Uterus (tissue), 2 donors: ENCODE data around the gene IQSEC1.

ENCODE experiments used
- POLR2A ChIP-seq, 2 donors: fragments of 450-650 bp; IDR thresholded peaks; one replicate each; pipeline ENCODE4 v1.6.1; 2016; ENCODE audit warnings: antibody characterized with exemption in 2 of 2, mild to moderate bottlenecking in 1 of 2, moderate library complexity in 1 of 2
- TF ChIP-seq, protein P1 (sequence below), 4 experiments: fragments of 200-600 bp in 2 of 4; fragments of 450-650 bp in 2 of 4; sonication (generic) in 2 of 4; IDR thresholded peaks; one replicate each; pipeline ENCODE4 v1.5.1; 2016 to 2019; ENCODE audit warnings: antibody characterized with exemption in 4 of 4, mild to moderate bottlenecking in 2 of 4, moderate library complexity in 1 of 4

DNA sequence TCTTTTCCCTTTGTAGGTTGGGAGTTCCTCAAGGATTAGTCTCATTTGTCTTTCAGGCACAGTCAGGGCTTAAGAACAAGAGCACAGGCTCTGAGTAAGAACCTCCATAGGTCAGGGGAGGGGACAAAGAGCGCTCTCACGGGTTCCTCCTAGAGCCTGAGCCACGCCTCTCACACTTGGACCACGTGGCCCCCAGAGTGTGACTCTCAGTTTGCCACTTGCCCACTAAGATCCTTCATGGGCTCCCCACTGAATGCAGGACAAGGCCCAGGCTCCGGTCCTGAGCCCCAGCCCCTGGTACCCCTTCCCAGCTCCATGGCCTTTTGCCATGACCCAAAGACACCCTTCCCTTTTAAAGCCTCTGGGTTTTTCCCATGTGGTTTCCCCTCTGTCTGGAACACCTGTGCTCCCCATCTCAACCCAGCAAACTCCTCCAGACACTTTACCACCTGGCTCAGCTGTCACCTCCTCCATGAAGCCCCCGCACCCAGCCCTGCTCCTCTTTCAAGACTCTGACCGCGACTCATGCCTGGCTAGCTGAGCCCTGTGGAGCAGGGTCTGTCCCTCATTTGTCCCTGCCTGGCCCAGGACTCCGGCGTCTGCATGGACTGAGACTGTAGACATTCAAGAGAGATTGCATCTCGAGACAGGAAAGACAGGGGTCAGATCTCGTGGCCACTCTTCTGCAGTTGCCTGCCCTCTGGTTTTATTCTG, 32.7 kb downstream of the IQSEC1 start:
- TF ChIP-seq, protein P1, sequence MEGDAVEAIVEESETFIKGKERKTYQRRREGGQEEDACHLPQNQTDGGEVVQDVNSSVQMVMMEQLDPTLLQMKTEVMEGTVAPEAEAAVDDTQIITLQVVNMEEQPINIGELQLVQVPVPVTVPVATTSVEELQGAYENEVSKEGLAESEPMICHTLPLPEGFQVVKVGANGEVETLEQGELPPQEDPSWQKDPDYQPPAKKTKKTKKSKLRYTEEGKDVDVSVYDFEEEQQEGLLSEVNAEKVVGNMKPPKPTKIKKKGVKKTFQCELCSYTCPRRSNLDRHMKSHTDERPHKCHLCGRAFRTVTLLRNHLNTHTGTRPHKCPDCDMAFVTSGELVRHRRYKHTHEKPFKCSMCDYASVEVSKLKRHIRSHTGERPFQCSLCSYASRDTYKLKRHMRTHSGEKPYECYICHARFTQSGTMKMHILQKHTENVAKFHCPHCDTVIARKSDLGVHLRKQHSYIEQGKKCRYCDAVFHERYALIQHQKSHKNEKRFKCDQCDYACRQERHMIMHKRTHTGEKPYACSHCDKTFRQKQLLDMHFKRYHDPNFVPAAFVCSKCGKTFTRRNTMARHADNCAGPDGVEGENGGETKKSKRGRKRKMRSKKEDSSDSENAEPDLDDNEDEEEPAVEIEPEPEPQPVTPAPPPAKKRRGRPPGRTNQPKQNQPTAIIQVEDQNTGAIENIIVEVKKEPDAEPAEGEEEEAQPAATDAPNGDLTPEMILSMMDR (IDR thresholded peaks at IDR 0.05), result no peak
- no peak for TF ChIP-seq POLR2A (IDR thresholded peaks at IDR 0.05)
